Gastroesophageal sphincter (tissue), 3 donors: ENCODE measurements around the gene KIF26B.

Source experiments
- POLR2A ChIP-seq, 2 donors: fragments of 450-650 bp; IDR thresholded peaks; one replicate each; pipeline ENCODE4 v1.6.1; 2017; ENCODE audit warnings: antibody characterized with exemption in 2 of 2, mild to moderate bottlenecking in 2 of 2, moderate library complexity in 1 of 2
- POLR2AphosphoS5 ChIP-seq: sonication (generic); formaldehyde crosslinking; IDR thresholded peaks from one replicate; pipeline ENCODE4 v1.6.1; 2017; ENCODE audit warnings: antibody characterized with exemption
- TF ChIP-seq, protein P1 (sequence below), 4 experiments: fragments of 200-600 bp in 2 of 4; fragments of 450-650 bp in 2 of 4; sonication (generic) in 1 of 4; IDR thresholded peaks; one replicate each; pipeline ENCODE4 v1.5.1; 2017 to 2019; ENCODE audit warnings: antibody characterized with exemption in 4 of 4, mild to moderate bottlenecking in 2 of 4, moderate library complexity in 2 of 4

- TF ChIP-seq, protein P1, sequence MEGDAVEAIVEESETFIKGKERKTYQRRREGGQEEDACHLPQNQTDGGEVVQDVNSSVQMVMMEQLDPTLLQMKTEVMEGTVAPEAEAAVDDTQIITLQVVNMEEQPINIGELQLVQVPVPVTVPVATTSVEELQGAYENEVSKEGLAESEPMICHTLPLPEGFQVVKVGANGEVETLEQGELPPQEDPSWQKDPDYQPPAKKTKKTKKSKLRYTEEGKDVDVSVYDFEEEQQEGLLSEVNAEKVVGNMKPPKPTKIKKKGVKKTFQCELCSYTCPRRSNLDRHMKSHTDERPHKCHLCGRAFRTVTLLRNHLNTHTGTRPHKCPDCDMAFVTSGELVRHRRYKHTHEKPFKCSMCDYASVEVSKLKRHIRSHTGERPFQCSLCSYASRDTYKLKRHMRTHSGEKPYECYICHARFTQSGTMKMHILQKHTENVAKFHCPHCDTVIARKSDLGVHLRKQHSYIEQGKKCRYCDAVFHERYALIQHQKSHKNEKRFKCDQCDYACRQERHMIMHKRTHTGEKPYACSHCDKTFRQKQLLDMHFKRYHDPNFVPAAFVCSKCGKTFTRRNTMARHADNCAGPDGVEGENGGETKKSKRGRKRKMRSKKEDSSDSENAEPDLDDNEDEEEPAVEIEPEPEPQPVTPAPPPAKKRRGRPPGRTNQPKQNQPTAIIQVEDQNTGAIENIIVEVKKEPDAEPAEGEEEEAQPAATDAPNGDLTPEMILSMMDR (IDR thresholded peaks at IDR 0.05) = no peak
- TF ChIP-seq POLR2A (IDR thresholded peaks at IDR 0.05) (no peak), POLR2AphosphoS5 (no peak)
These were observed 78.1 kb downstream of the KIF26B start for GRCh38 chr1:245232931-245233330.
